Adrenal gland (tissue), 12 donors: ENCODE measurements around the gene MFRP. TPM values are rescaled to one million over a fixed set of nuclear protein-coding genes. Genes with fewer than 3 reads are reported as not detected.

Experiments used
- DNase-seq, 7 donors: peaks; one replicate each; pipeline ENCODE4 v3.0.0-alpha.2; 2019 to 2020
- H3K27ac ChIP-seq, 5 donors: fragments of 200-600 bp; sonication (generic) in 4 of 5; 1 replicate in 3 of 5; 2 replicates in 2 of 5; pipeline versions ENCODE4 v1.5.1 to v1.8.0; 2016 to 2020; ENCODE audit warnings: mild to moderate bottlenecking in 1 of 5
- H3K27me3 ChIP-seq: fragments of 200-600 bp; 2 replicates; pipeline ENCODE4 v1.8.0; 2021
- H3K36me3 ChIP-seq, 2 donors: fragments of 200-600 bp; replicated peaks in 1 of 2; 1 replicate in 1 of 2; 2 replicates in 1 of 2; pipeline versions ENCODE4 v1.5.1 to v1.8.0; 2018 to 2022
- H3K4me1 ChIP-seq, 2 donors: fragments of 200-600 bp; replicated peaks in 1 of 2; 1 replicate in 1 of 2; 2 replicates in 1 of 2; pipeline versions ENCODE4 v1.5.1 to v1.8.0; 2018 to 2021
- H3K4me3 ChIP-seq, 4 donors: fragments of 200-600 bp; sonication (generic) in 3 of 4; one replicate each; pipeline ENCODE4 v1.5.1; 2016 to 2018
- H3K9me3 ChIP-seq, 3 donors: fragments of 200-600 bp; sonication (generic) in 1 of 3; replicated peaks in 1 of 3; 1 replicate in 2 of 3; 2 replicates in 1 of 3; pipeline versions ENCODE4 v1.5.1 to v1.8.0; 2016 to 2021
- CTCF ChIP-seq, 6 experiments: fragments of 450-650 bp in 4 of 6; fragments of 200-600 bp in 2 of 6; sonication (generic) in 1 of 6; IDR thresholded peaks; 1 replicate in 5 of 6; 2 replicates in 1 of 6; pipeline versions ENCODE4 v1.5.1 to v1.8.0; 2016 to 2021; ENCODE audit warnings: antibody characterized with exemption in 6 of 6, mild to moderate bottlenecking in 2 of 6, moderate library complexity in 1 of 6
- POLR2A ChIP-seq, 2 donors: fragments of 450-650 bp; IDR thresholded peaks; one replicate each; pipeline ENCODE4 v1.6.1; 2017; ENCODE audit warnings: antibody characterized with exemption in 2 of 2, mild to moderate bottlenecking in 2 of 2, moderate library complexity in 1 of 2
- WGBS, 4 donors: extraction: QIAGEN DNeasy Blood & Tissue Kit in 2 of 4; methylation state at CpG; one replicate each; pipeline versions ENCODE4 v1.1.5 to v1.1.7; 2013 to 2017; 5-methylcytosine and 5-hydroxymethylcytosine counted together
- intact Hi-C, 2 donors: fragments of 100-400 bp; cut with DNase I; formaldehyde crosslinking; loops; one replicate each; pipeline versions ENCODE4 v1.14.1 to v1.15.0; 2022 to 2023
- polyA plus RNA-seq, 3 donors: library from polyadenylated mRNA; stranded (reverse); fragments of 200-250 nt in 2 of 3; fragments of 350-450 nt in 1 of 3; fragmentation: Illumina TruSeq in 1 of 3; extraction: RNeasy Lipid Tissue Mini Kit (QIAGEN cat#74804) in 1 of 3; gene quantifications; one replicate each; pipeline ENCODE4 v1.2.3, GENCODE V29; 2013 to 2014
- total RNA-seq, 9 donors: library from RNA; depleted of rRNA in 4 of 9; stranded (reverse); fragments of >200 nt in 4 of 9; fragments of 120-200 nt in 1 of 9; fragmentation: NEBNext Ultra II Directional in 1 of 9; extraction: Animal tissue kit (Norgen Biotek cat#: 25700) in 1 of 9; gene quantifications; one replicate each; pipeline versions ENCODE4 v1.1.0 to v1.2.4, GENCODE V29; 2013 to 2023
- donor health status: healthy with polysubstance abuse.
- donor health status: Bipolar disorder and iron deficiency.
- donor health status: DM: yes; HTN: yes; CAD: no.
- donor health status: DM: no; HTN: no; CAD: no.
- donor health status: DM: no; HTN: no; CAD: no.
- donor health status: DM: yes; HTN: yes; CAD: no.

The MFRP gene
- total and polyA plus RNA-seq, 12 donors, result under 0.01 TPM; not detected in 11

- TF ChIP-seq POLR2A (IDR thresholded peaks at IDR 0.05) (no peak), CTCF (IDR thresholded peaks at IDR 0.05) (no peak)
- no peaks in the 10 kb centered on the region for H3K9me3 ChIP-seq
- H3K4me3 ChIP-seq, result peak overlapping the region in 1 of 4 donors; percentile 60
- H3K27ac ChIP-seq, result peak overlapping the region in 3 of 5 donors; percentile 24 to 71 (median 55)
- no peaks in the 10 kb centered on the region for H3K36me3 ChIP-seq
- no peaks in the 10 kb centered on the region for H3K27me3 ChIP-seq
- H3K4me1 ChIP-seq, result peaks cover 15 to 24% of the 10 kb centered on the region in 2 donors
- 10 to 15% (median 12%) methylated on average over 10 of the region's 10 CpGs; no CpG with 5 or more reads in 1 of the 4 donors for WGBS, 4 donors
- intact Hi-C loops, result loop anchor here in 1 of 2 donors (10.0 kb wide), 1 partner anchor 94 kb away; no protein-coding TSS in a partner anchor
- peak in 2 of 7 donors; percentile 25 to 29 for DNase-seq
Measured at GRCh38 chr11:119380827-119381180, 34.3 kb upstream of the MFRP start.

DNA sequence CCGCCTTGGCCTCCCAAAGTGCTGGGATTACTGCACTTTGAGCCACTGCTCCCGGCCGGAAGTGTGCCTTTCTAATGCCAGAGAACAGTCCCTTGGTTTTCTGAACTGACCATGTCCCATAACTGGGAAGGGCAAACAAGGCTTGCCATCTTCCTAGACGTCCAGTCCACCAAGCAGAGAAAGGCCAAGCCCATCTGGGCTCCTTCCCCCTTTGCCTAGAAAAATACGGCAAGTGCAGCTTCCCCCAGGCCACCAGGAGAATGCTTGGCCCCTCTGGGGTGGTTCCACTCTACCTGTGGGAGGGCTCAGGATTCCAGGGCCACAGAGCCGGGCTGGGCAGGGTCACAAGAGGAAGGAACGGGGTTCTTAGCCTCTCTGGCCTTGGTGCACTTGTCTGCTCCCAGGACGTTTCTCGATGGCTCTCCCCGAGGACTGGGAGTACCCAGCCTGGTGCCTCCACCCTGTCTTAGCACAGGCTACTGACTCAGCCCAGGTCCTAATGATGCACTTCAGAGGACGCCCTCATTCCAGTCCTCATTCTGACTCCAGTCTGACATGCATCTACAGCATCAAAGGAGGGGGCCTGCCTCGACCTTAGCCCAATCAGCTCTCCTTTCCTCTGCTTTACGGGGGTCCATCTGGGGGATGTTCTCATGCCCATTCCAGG, 33.8 kb upstream of the MFRP start:
- 66 to 68% (median 67%) methylated on average over 8 to 13 of the region's 13 CpGs for WGBS, 4 donors
- intact Hi-C loops, result loop anchor here in 1 of 2 donors (10.0 kb wide), 1 partner anchor 95 kb away; no protein-coding TSS in a partner anchor
- peak in 5 of 7 donors; percentile 19 to 54 (median 33) for DNase-seq
- peaks cover 18 to 29% of the 10 kb centered on the region in 2 donors for H3K4me1 ChIP-seq
- TF ChIP-seq CTCF (IDR thresholded peaks at IDR 0.05) (no peak), POLR2A (IDR thresholded peaks at IDR 0.05) (no peak)
- H3K36me3 ChIP-seq, result no peaks in the 10 kb centered on the region
- H3K9me3 ChIP-seq, result no peaks in the 10 kb centered on the region
- no peaks in the 10 kb centered on the region for H3K27me3 ChIP-seq
- H3K4me3 ChIP-seq, result peak overlapping the region in 1 of 4 donors; percentile 60
- H3K27ac ChIP-seq, result no peak overlapping the region

GRCh38 chr11:119378851-119379465, 32.5 kb upstream of the MFRP start:
- Histone ChIP-seq H3K4me3 (no peak overlapping the region), H3K27me3 (no peaks in the 10 kb centered on the region), H3K36me3 (no peaks in the 10 kb centered on the region), H3K9me3 (no peaks in the 10 kb centered on the region), H3K4me1 (peaks cover 27 to 42% of the 10 kb centered on the region in 2 donors), H3K27ac (peak overlapping the region in 1 of 5 donors; percentile 42)
- peak in 2 of 7 donors; percentile 27 to 44 for DNase-seq
- TF ChIP-seq CTCF (IDR thresholded peaks at IDR 0.05) (no peak), POLR2A (IDR thresholded peaks at IDR 0.05) (no peak)
- intact Hi-C loops, result loop anchor here in 1 of 2 donors (5.0 kb wide), 1 partner anchor 37 kb away; the partner anchor contains the start of gene C1QTNF5
- 57 to 70% (median 63%) methylated on average over 10 of the region's 10 CpGs for WGBS, 4 donors

DNA sequence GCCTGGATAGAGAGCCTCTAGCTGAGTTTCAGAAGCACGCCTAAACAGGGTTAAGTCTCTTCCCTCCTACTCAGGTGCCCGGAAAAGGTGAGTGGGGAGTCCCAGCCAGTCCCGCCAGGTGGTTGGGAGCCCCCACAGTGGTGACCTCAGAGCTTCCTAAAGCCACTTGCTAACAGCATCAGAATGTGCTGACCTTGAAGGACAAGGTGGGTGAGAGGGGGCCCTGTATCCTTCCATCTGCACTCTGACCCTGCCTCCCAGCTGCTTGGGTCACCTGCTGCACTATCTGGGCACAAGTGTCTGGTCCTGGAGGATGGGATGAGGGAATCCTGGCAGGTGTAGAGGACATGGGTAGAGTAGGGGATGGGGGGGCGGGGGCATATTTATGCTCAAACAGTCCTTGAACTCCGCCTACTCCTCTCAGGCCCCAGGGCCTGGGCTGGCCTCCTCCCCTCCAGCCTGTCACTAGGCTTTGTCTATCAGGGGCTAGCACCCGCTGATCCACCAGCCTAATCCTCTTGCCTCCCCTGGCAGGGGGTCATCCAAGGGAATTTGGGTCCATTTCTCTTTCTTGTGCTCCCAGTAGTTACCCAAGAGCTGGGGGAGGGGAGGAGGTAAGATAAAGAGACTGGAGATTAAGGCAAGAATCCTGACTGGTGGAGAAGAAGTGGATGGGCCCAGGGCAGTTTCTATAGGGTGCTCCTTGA, 31.6 kb upstream of the MFRP start:
- Histone ChIP-seq H3K27me3 (no peaks in the 10 kb centered on the region), H3K4me1 (peaks cover 27 to 43% of the 10 kb centered on the region in 2 donors), H3K36me3 (no peaks in the 10 kb centered on the region), H3K27ac (peak overlapping the region in 2 of 5 donors; percentile 9 to 91), H3K9me3 (no peaks in the 10 kb centered on the region), H3K4me3 (no peak overlapping the region)
- intact Hi-C loops, result loop anchor here in 1 of 2 donors (5.0 kb wide), 1 partner anchor 36 kb away; the partner anchor contains the start of gene C1QTNF5
- TF ChIP-seq CTCF (IDR thresholded peaks at IDR 0.05) (no peak), POLR2A (IDR thresholded peaks at IDR 0.05) (no peak)
- DNase-seq, result no peak
- WGBS, 4 donors, result 58 to 81% (median 76%) methylated on average over 4 to 6 of the region's 6 CpGs
